ENCODE results near the gene SLIT3.

- TF ChIP-seq CTCF (IDR thresholded peaks at IDR 0.05), result no peak
- TF ChIP-seq POLR2AphosphoS5 (IDR thresholded peaks at IDR 0.05), result no peak
- TF ChIP-seq POLR2A (IDR thresholded peaks at IDR 0.05), result no peak
Observed at GRCh38 chr5:168859471-168859870, 441.5 kb downstream of the SLIT3 start.

All from breast epithelium (tissue), 3 donors.